B cell (primary cell): ENCODE measurements around the gene TIMM44. TPM values are rescaled to one million over a fixed set of nuclear protein-coding genes. Genes with fewer than 3 reads are reported as not detected.

Experiments
- ATAC-seq: fragments of 200-7000 bp; cut with Tn5 transposase; one replicate; pipeline ENCODE4 v1.10.0; 2021; ENCODE audit warnings: low read depth, mild to moderate bottlenecking, moderate number of reproducible peaks, moderate library complexity
- CTCF ChIA-PET: fragments of 350-600 bp; sonication (Branson Sonifier 250); formaldehyde crosslinking; loops from one replicate; lab custom pipeline; 2021; ENCODE audit warnings: antibody characterized with exemption, inconsistent platforms; lab: Charles Lee
- POLR2A ChIA-PET: fragments of 350-600 bp; sonication (Branson Sonifier 250); formaldehyde crosslinking; loops from one replicate; lab custom pipeline; 2021; ENCODE audit warnings: antibody characterized with exemption; lab: Charles Lee
- DNase-seq: peaks from one replicate; pipeline ENCODE4 v3.0.0; 2013
- H2AFZ ChIP-seq: 2 replicates; pipeline ENCODE4 v1.6.1; 2012; ENCODE audit warnings: mild to moderate bottlenecking, low read depth, low read length; ENCODE audit not compliant: insufficient read depth, poor library complexity, severe bottlenecking
- H3K27ac ChIP-seq, 2 donors: 1 replicate in 1 of 2; 2 replicates in 1 of 2; pipeline ENCODE4 v1.5.1; 2012 to 2013; ENCODE audit warnings: low read length in 2 of 2, mild to moderate bottlenecking in 2 of 2, moderate library complexity in 1 of 2
- H3K27me3 ChIP-seq, 4 experiments: fragments of 200-600 bp in 1 of 4; sonication (generic) in 1 of 4; replicated peaks in 1 of 4; 1 replicate in 2 of 4; 2 replicates in 2 of 4; pipeline versions ENCODE4 v1.6.1 to v1.7.0; 2013 to 2016; ENCODE audit warnings: low read length in 3 of 4, mild to moderate bottlenecking in 2 of 4, mixed read lengths in 1 of 4, moderate library complexity in 1 of 4; ENCODE audit not compliant: insufficient read depth in 4 of 4, control insufficient read depth in 3 of 4; ENCODE audit errors: control extremely low read depth in 1 of 4
- H3K36me3 ChIP-seq, 2 experiments: replicated peaks in 1 of 2; 1 replicate in 1 of 2; 2 replicates in 1 of 2; pipeline versions ENCODE4 v1.6.1 to v1.7.1; 2013; ENCODE audit warnings: low read length in 1 of 2; ENCODE audit not compliant: insufficient read depth in 2 of 2, control insufficient read depth in 1 of 2; ENCODE audit errors: control extremely low read depth in 1 of 2, extremely low read depth in 1 of 2
- H3K4me1 ChIP-seq, 2 donors: fragments of 200-600 bp in 1 of 2; sonication (generic) in 1 of 2; 1 replicate in 1 of 2; 2 replicates in 1 of 2; pipeline versions ENCODE4 v1.5.1 to v1.6.1; 2013 to 2017; ENCODE audit warnings: low read length in 2 of 2; ENCODE audit not compliant: control insufficient read depth in 2 of 2, insufficient read depth in 2 of 2
- H3K4me2 ChIP-seq: replicated peaks from 2 replicates; pipeline ENCODE3; 2012; ENCODE audit warnings: mild to moderate bottlenecking, low read depth, low read length; ENCODE audit not compliant: poor library complexity, severe bottlenecking
- H3K4me3 ChIP-seq, 5 experiments: fragments of 200-600 bp in 1 of 5; sonication (generic) in 1 of 5; 1 replicate in 3 of 5; 2 replicates in 2 of 5; pipeline versions ENCODE4 v1.5.1 to v1.7.0; 2011 to 2016; ENCODE audit warnings: low read length in 4 of 5, mild to moderate bottlenecking in 4 of 5, low read depth in 2 of 5, control low read depth in 1 of 5, moderate library complexity in 1 of 5; ENCODE audit not compliant: insufficient read depth in 1 of 5; ENCODE audit errors: control extremely low read depth in 1 of 5, extremely low read depth in 1 of 5
- H3K79me2 ChIP-seq: fragments of 200-600 bp; sonication (generic); one replicate; pipeline ENCODE4 v1.6.0; 2016; ENCODE audit warnings: low read length; ENCODE audit not compliant: control insufficient read depth, insufficient read depth
- H3K9ac ChIP-seq: fragments of 200-600 bp; sonication (generic); 2 replicates; pipeline ENCODE4 v1.6.1; 2017; ENCODE audit warnings: mild to moderate bottlenecking, low read length, moderate library complexity
- H3K9me3 ChIP-seq, 3 donors: one replicate each; pipeline versions ENCODE4 v1.6.1 to v1.7.1; 2013; ENCODE audit warnings: low read length in 2 of 3; ENCODE audit not compliant: control insufficient read depth in 2 of 3, insufficient read depth in 1 of 3; ENCODE audit errors: control extremely low read depth in 1 of 3
- H4K20me1 ChIP-seq: 2 replicates; pipeline ENCODE4 v1.6.0; 2012; ENCODE audit warnings: mild to moderate bottlenecking, low read length; ENCODE audit not compliant: insufficient read depth, control insufficient read depth, poor library complexity, severe bottlenecking
- H3K27ac Mint-ChIP-seq: one replicate; pipeline ENCODE4 v1.8.0; 2021; ENCODE audit warnings: mixed read lengths
- H3K27me3 Mint-ChIP-seq: one replicate; pipeline ENCODE4 v1.8.0; 2021; ENCODE audit warnings: mixed read lengths
- H3K4me1 Mint-ChIP-seq: one replicate; pipeline ENCODE4 v1.8.0; 2021; ENCODE audit warnings: mixed read lengths
- H3K4me3 Mint-ChIP-seq: one replicate; pipeline ENCODE4 v1.8.0; 2021; ENCODE audit warnings: mixed read lengths
- H3K9me3 Mint-ChIP-seq: one replicate; pipeline ENCODE4 v1.8.0; 2022; ENCODE audit warnings: mixed read lengths; ENCODE audit not compliant: insufficient read depth
- CTCF ChIP-seq: fragments of 200-600 bp; IDR thresholded peaks from one replicate; pipeline ENCODE4 v1.8.0; 2022; ENCODE audit warnings: antibody characterized with exemption, mild to moderate bottlenecking
- EZH2 ChIP-seq: IDR thresholded peaks from 2 replicates; pipeline ENCODE4 v1.6.1; 2012; ENCODE audit warnings: borderline replicate concordance, low read depth, mild to moderate bottlenecking, moderate library complexity, low read length; ENCODE audit not compliant: insufficient read depth, poor library complexity, severe bottlenecking
- WGBS: methylation state at CpG from one replicate; pipeline ENCODE4 v1.1.5; 2013; ENCODE audit warnings: missing lambda C conversion rate; ENCODE audit not compliant: insufficient coverage; 5-methylcytosine and 5-hydroxymethylcytosine counted together
- intact Hi-C: fragments of 100-400 bp; cut with micrococcal nuclease; formaldehyde crosslinking; loops from one replicate; pipeline ENCODE4 v1.10.0; 2022
- polyA plus RNA-seq: library from polyadenylated mRNA; depleted of rRNA; stranded (reverse); fragments of >200 nt; gene quantifications from 2 replicates; pipeline ENCODE4 v1.2.3, GENCODE V29; 2012
- total RNA-seq, 2 donors: library from RNA; stranded (reverse); fragments of 120-200 nt in 1 of 2; gene quantifications; 1 replicate in 1 of 2; 2 replicates in 1 of 2; pipeline versions ENCODE4 v1.2.3 to v1.2.4, GENCODE V29; 2013 to 2022

Gene TIMM44
- total and polyA plus RNA-seq, 2 donors (not counting 1 experiment from before 2014, with no cell fraction given) = 48.9 to 66.5 TPM

GRCh38 chr19:7922836-7923195 is 20.6 kb downstream of the TIMM44 start:
- TF ChIP-seq CTCF (no peak), EZH2 (no peak)
- intact Hi-C loops = no loop called here
- no peak for ATAC-seq

More at GRCh38 chr19:7922836-7923195, 20.6 kb downstream of the TIMM44 start:
- H3K27me3 ChIP-seq = peaks cover 0 to 19% (median 13%) of the 10 kb centered on the region in 4 experiments
- H3K36me3 ChIP-seq = peaks cover 0 to 13% of the 10 kb centered on the region in 2 experiments
- H3K4me3 ChIP-seq = no peak overlapping the region
- no peaks in the 10 kb centered on the region for H3K9me3 Mint-ChIP-seq
- WGBS = 91% methylated on average over 4 of the region's 8 CpGs
- H3K27ac ChIP-seq = no peak overlapping the region
- H3K4me3 Mint-ChIP-seq = peak overlapping the region; percentile 26
- no peak overlapping the region for H2AFZ ChIP-seq
- DNase-seq = no peak
- H3K9ac ChIP-seq = no peak overlapping the region
- CTCF ChIA-PET = interaction anchor here (3.8 kb wide), 1 partner anchor 21 kb away, joined by 28 read pairs; the partner anchor contains the start of gene TIMM44
- POLR2A ChIA-PET = interaction anchor here (1.8 kb wide), 1 partner anchor 20 kb away, joined by 4 read pairs; the partner anchor contains the start of gene TIMM44
- peaks cover 8% of the 10 kb centered on the region for H3K79me2 ChIP-seq
- H3K27ac Mint-ChIP-seq = no peak overlapping the region
- H3K27me3 Mint-ChIP-seq = peaks cover 14% of the 10 kb centered on the region
- H4K20me1 ChIP-seq = peaks cover 49% of the 10 kb centered on the region
- H3K4me1 Mint-ChIP-seq = peaks cover 43% of the 10 kb centered on the region
- peaks cover 42 to 49% of the 10 kb centered on the region in 2 donors for H3K4me1 ChIP-seq
- peaks cover 0 to 16% (median 0%) of the 10 kb centered on the region in 3 donors for H3K9me3 ChIP-seq
- H3K4me2 ChIP-seq = no peak overlapping the region
